OCI-LY7 (cell line): ENCODE data around the gene ELFN1. TPM values are rescaled to one million over a fixed set of nuclear protein-coding genes. Genes with fewer than 3 reads are reported as not detected.

ENCODE experiments used
- BruUV-seq: library from RNA; stranded (reverse); fragments of 400-500 nt; replicated peaks from 2 replicates; lab custom pipeline; 2021; lab: Mats Ljungman, UMichigan
- CTCF ChIA-PET: fragments of 300-600 bp; sonication (Branson Sonifier 250); formaldehyde crosslinking; loops from one replicate; lab custom pipeline; 2022; ENCODE audit warnings: antibody characterized with exemption; ENCODE audit not compliant: unreplicated experiment; lab: Charles Lee
- POLR2A ChIA-PET: fragments of 300-600 bp; sonication (Branson Sonifier 250); formaldehyde crosslinking; loops from one replicate; lab custom pipeline; 2022; ENCODE audit warnings: antibody characterized with exemption; lab: Charles Lee
- DNase-seq: peaks from one replicate; pipeline ENCODE4 v3.0.0-alpha.2; 2015; ENCODE audit warnings: low spot score
- H2AFZ ChIP-seq: fragments of 200-600 bp; sonication (generic), shearing (Covaris generic); 2 replicates; pipeline ENCODE4 v1.6.1; 2014; ENCODE audit warnings: mild to moderate bottlenecking, antibody characterized with exemption, low read length, moderate library complexity
- H3K27ac ChIP-seq: fragments of 200-600 bp; sonication (generic); 2 replicates; pipeline ENCODE4 v1.5.1; 2014; ENCODE audit warnings: mixed run types, low read depth, mild to moderate bottlenecking, moderate library complexity, low read length, inconsistent platforms; ENCODE audit not compliant: poor library complexity, severe bottlenecking
- H3K36me3 ChIP-seq: fragments of 200-600 bp; sonication (generic); 2 replicates; pipeline ENCODE4 v1.6.1; 2014; ENCODE audit warnings: mild to moderate bottlenecking, antibody characterized with exemption, low read length, moderate library complexity, mixed read lengths; ENCODE audit not compliant: insufficient read depth
- H3K4me1 ChIP-seq: fragments of 200-600 bp; sonication (generic); 2 replicates; pipeline ENCODE4 v1.5.1; 2014; ENCODE audit warnings: mild to moderate bottlenecking, low read length; ENCODE audit not compliant: insufficient read depth, poor library complexity, severe bottlenecking
- H3K4me2 ChIP-seq: fragments of 200-600 bp; sonication (generic); 2 replicates; pipeline ENCODE4 v1.6.1; 2014; ENCODE audit warnings: mild to moderate bottlenecking, low read length
- H3K4me3 ChIP-seq: fragments of 200-600 bp; sonication (generic); 2 replicates; pipeline ENCODE4 v1.5.1; 2014; ENCODE audit warnings: mild to moderate bottlenecking, low read depth, low read length; ENCODE audit not compliant: poor library complexity, severe bottlenecking
- H3K79me2 ChIP-seq: fragments of 200-600 bp; sonication (generic); 2 replicates; pipeline ENCODE4 v1.6.1; 2016; ENCODE audit warnings: low read depth, mild to moderate bottlenecking, low read length, moderate library complexity, mixed read lengths; ENCODE audit not compliant: insufficient read depth
- H3K9me2 ChIP-seq: fragments of 200-600 bp; sonication (generic); 2 replicates; pipeline ENCODE4 v1.6.1; 2016; ENCODE audit warnings: mild to moderate bottlenecking, low read length, mixed read lengths; ENCODE audit not compliant: insufficient read depth
- H3K9me3 ChIP-seq: fragments of 200-600 bp; sonication (generic); 2 replicates; pipeline ENCODE4 v1.6.1; 2014; ENCODE audit warnings: mild to moderate bottlenecking, mixed run types, low read length, mixed read lengths
- H4K20me1 ChIP-seq: fragments of 200-600 bp; sonication (generic); 2 replicates; pipeline ENCODE4 v1.6.1; 2014; ENCODE audit warnings: mild to moderate bottlenecking, antibody characterized with exemption, low read length, moderate library complexity, mixed read lengths; ENCODE audit not compliant: insufficient read depth
- EZH2phosphoT487 ChIP-seq: fragments of 200-600 bp; sonication (generic); IDR thresholded peaks from 2 replicates; pipeline ENCODE4 v1.6.1; 2018; ENCODE audit warnings: low read depth, borderline replicate concordance, mild to moderate bottlenecking, mixed run types, antibody characterized with exemption, low read length, moderate library complexity, mixed read lengths
- intact Hi-C: fragments of 100-400 bp; cut with micrococcal nuclease; formaldehyde crosslinking; loops from one replicate; pipeline ENCODE4 v1.10.0; 2022; ENCODE audit not compliant: unreplicated experiment
- total RNA-seq, 2 experiments: library from RNA; depleted of rRNA in 1 of 2; stranded (reverse); fragments of >200 nt in 1 of 2; shearing (Covaris generic) in 1 of 2; gene quantifications; 2 replicates each; pipeline ENCODE4 v1.2.3, GENCODE V29; 2014 to 2022
- TF ChIP-seq, protein P1 (sequence below): fragments of 200-600 bp; sonication (generic); conservative IDR thresholded peaks from 2 replicates; pipeline ENCODE4 v1.5.1; 2014; ENCODE audit warnings: mild to moderate bottlenecking, antibody characterized with exemption, low read length, moderate library complexity, mixed read lengths

Gene ELFN1
- total RNA-seq, 2 experiments from 2014 or later, result not detected

DNA sequence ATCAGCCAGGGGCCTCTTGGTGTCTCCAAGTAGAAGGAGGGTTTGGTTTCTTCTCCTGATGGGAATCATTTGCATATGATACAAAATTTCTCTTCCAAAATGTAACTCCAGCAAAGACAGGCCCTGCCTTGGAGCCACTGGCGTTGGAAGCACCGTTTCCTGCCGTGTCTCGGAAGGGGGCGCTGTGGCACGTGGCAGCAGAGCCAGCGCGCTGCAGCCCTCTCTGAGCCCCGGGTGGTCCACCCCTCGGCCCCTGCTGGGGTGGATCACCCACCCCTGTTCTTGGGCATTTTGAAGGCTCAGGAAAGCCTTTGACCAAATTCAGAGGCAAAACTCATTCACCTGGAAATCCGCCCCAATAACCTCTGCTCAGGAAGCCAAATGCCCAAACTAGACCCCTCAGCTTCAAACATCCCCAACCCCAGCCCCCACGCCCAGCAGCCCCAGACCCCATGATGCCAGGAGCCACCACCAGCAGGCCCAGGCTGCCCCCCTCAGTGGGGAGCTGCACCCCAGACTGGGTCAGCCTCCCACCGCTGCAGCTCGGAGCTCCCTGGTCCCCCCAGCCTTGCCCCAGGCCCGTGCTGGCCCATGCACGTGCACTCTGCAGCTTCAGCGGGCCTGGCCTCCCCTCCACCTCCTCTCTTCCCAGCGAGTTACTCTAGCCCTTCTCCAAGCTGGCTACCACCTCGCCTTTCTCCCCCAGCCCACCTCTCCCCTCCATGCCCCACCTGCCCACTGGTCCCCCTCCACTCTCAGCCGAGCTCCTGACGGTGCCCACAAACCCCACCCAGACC is 29.5 kb upstream of the ELFN1 start:
- no peaks in the 10 kb centered on the region for H3K36me3 ChIP-seq
- no peaks in the 10 kb centered on the region for H4K20me1 ChIP-seq
- H3K4me1 ChIP-seq, result no peaks in the 10 kb centered on the region
- no TSS peak for BruUV-seq
- no peaks in the 10 kb centered on the region for H3K79me2 ChIP-seq
- no peaks in the 10 kb centered on the region for H3K9me2 ChIP-seq
- POLR2A ChIA-PET, result no interaction called here
- DNase-seq, result no peak
- H3K9me3 ChIP-seq, result no peaks in the 10 kb centered on the region
- H3K4me2 ChIP-seq, result no peak overlapping the region
- intact Hi-C loops, result no loop called here
- H3K4me3 ChIP-seq, result no peak overlapping the region
- no peak overlapping the region for H2AFZ ChIP-seq
- TF ChIP-seq EZH2phosphoT487, result no peak
- TF ChIP-seq, protein P1, sequence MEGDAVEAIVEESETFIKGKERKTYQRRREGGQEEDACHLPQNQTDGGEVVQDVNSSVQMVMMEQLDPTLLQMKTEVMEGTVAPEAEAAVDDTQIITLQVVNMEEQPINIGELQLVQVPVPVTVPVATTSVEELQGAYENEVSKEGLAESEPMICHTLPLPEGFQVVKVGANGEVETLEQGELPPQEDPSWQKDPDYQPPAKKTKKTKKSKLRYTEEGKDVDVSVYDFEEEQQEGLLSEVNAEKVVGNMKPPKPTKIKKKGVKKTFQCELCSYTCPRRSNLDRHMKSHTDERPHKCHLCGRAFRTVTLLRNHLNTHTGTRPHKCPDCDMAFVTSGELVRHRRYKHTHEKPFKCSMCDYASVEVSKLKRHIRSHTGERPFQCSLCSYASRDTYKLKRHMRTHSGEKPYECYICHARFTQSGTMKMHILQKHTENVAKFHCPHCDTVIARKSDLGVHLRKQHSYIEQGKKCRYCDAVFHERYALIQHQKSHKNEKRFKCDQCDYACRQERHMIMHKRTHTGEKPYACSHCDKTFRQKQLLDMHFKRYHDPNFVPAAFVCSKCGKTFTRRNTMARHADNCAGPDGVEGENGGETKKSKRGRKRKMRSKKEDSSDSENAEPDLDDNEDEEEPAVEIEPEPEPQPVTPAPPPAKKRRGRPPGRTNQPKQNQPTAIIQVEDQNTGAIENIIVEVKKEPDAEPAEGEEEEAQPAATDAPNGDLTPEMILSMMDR, result peak; percentile 49; the same call in 1 of the 2 replicates
- H3K27ac ChIP-seq, result no peak overlapping the region
- CTCF ChIA-PET, result interaction anchor here (0.9 kb wide), 1 partner anchor 14 kb away, joined by 9 read pairs; no protein-coding TSS in a partner anchor

DNA sequence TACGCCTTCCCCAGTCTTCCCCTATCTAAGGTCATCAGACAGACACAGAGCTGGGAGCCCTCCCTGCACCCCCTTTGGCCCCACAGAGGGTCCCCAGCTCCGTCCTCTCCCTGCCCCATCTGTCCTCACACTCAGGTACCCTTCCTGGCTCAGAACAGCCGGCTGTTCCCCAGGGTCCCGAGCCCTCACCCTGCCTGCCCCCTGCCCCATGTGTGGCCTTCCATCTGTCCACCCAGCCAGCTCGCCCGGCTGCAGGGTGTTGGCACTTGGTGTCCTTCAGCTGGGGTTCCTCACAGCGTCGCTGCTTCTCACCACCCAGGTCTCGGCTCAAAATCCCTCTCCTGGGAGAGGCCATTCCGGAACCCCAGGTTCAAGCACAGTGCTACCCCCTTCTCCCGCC is 28.9 kb upstream of the ELFN1 start:
- Histone ChIP-seq H3K36me3 (no peaks in the 10 kb centered on the region), H4K20me1 (no peaks in the 10 kb centered on the region), H3K9me2 (no peaks in the 10 kb centered on the region), H3K79me2 (no peaks in the 10 kb centered on the region), H3K4me1 (no peaks in the 10 kb centered on the region), H3K27ac (no peak overlapping the region), H2AFZ (no peak overlapping the region), H3K4me2 (no peak overlapping the region), H3K9me3 (no peaks in the 10 kb centered on the region), H3K4me3 (no peak overlapping the region)
- DNase-seq, result no peak
- CTCF ChIA-PET, result interaction anchor here (0.9 kb wide), 1 partner anchor 14 kb away, joined by 9 read pairs; no protein-coding TSS in a partner anchor
- POLR2A ChIA-PET, result no interaction called here
- intact Hi-C loops, result no loop called here
- no TSS peak for BruUV-seq
- TF ChIP-seq EZH2phosphoT487, result no peak

DNA sequence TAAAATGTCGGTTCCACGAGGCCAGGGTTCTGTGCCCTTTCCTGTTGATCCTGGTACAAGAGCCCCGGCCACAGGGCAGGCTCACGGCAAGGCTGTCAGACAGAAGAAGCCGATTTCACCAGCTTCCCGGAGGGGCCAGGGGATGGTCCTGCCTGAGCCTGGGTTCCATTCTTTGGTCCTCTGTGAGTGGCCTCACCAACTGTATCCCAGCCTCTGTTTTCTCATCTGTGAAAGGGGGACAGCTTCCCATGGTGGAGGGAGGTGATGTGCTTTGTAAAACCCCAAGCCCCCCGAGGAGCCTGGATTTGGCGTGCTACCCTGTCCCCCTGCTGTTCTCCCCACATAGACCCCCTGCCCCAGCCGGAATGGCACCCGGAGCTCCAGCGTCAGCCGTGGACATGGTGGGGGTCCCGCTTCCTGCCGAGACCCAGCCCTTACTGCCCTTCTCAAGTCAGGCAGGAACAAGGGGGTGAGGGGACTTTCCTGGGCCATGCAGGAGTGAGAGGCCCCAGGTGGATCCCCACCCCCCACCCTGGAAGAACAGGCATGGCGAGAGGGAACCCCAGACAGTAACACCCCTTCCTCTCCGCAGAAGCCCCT is 28.3 kb upstream of the ELFN1 start:
- Histone ChIP-seq H3K79me2 (no peaks in the 10 kb centered on the region), H3K4me2 (no peak overlapping the region), H3K4me3 (no peak overlapping the region), H3K4me1 (no peaks in the 10 kb centered on the region), H4K20me1 (no peaks in the 10 kb centered on the region), H3K27ac (no peak overlapping the region), H3K9me2 (no peaks in the 10 kb centered on the region), H2AFZ (no peak overlapping the region), H3K9me3 (no peaks in the 10 kb centered on the region), H3K36me3 (no peaks in the 10 kb centered on the region)
- intact Hi-C loops, result no loop called here
- DNase-seq, result no peak
- ChIA-PET POLR2A (no interaction called here), CTCF (interaction anchor here (0.9 kb wide), 1 partner anchor 15 kb away, joined by 9 read pairs; no protein-coding TSS in a partner anchor)
- BruUV-seq, result no TSS peak
- no peak for TF ChIP-seq EZH2phosphoT487
- TF ChIP-seq, protein P1, result no peak
